B cell (primary cell): ENCODE measurements around the gene SLC2A10. TPM values are rescaled to one million over a fixed set of nuclear protein-coding genes. Genes with fewer than 3 reads are reported as not detected.

Experiments used
- ATAC-seq: fragments of 200-7000 bp; cut with Tn5 transposase; one replicate; pipeline ENCODE4 v1.10.0; 2021; ENCODE audit warnings: low read depth, mild to moderate bottlenecking, moderate number of reproducible peaks, moderate library complexity
- CTCF ChIA-PET: fragments of 350-600 bp; sonication (Branson Sonifier 250); formaldehyde crosslinking; loops from one replicate; lab custom pipeline; 2021; ENCODE audit warnings: antibody characterized with exemption, inconsistent platforms; lab: Charles Lee
- POLR2A ChIA-PET: fragments of 350-600 bp; sonication (Branson Sonifier 250); formaldehyde crosslinking; loops from one replicate; lab custom pipeline; 2021; ENCODE audit warnings: antibody characterized with exemption; lab: Charles Lee
- DNase-seq: peaks from one replicate; pipeline ENCODE4 v3.0.0; 2013
- H2AFZ ChIP-seq: 2 replicates; pipeline ENCODE4 v1.6.1; 2012; ENCODE audit warnings: mild to moderate bottlenecking, low read depth, low read length; ENCODE audit not compliant: insufficient read depth, poor library complexity, severe bottlenecking
- H3K27ac ChIP-seq, 2 donors: 1 replicate in 1 of 2; 2 replicates in 1 of 2; pipeline ENCODE4 v1.5.1; 2012 to 2013; ENCODE audit warnings: low read length in 2 of 2, mild to moderate bottlenecking in 2 of 2, moderate library complexity in 1 of 2
- H3K27me3 ChIP-seq, 4 experiments: fragments of 200-600 bp in 1 of 4; sonication (generic) in 1 of 4; replicated peaks in 1 of 4; 1 replicate in 2 of 4; 2 replicates in 2 of 4; pipeline versions ENCODE4 v1.6.1 to v1.7.0; 2013 to 2016; ENCODE audit warnings: low read length in 3 of 4, mild to moderate bottlenecking in 2 of 4, mixed read lengths in 1 of 4, moderate library complexity in 1 of 4; ENCODE audit not compliant: insufficient read depth in 4 of 4, control insufficient read depth in 3 of 4; ENCODE audit errors: control extremely low read depth in 1 of 4
- H3K36me3 ChIP-seq, 2 experiments: replicated peaks in 1 of 2; 1 replicate in 1 of 2; 2 replicates in 1 of 2; pipeline versions ENCODE4 v1.6.1 to v1.7.1; 2013; ENCODE audit warnings: low read length in 1 of 2; ENCODE audit not compliant: insufficient read depth in 2 of 2, control insufficient read depth in 1 of 2; ENCODE audit errors: control extremely low read depth in 1 of 2, extremely low read depth in 1 of 2
- H3K4me1 ChIP-seq, 2 donors: fragments of 200-600 bp in 1 of 2; sonication (generic) in 1 of 2; 1 replicate in 1 of 2; 2 replicates in 1 of 2; pipeline versions ENCODE4 v1.5.1 to v1.6.1; 2013 to 2017; ENCODE audit warnings: low read length in 2 of 2; ENCODE audit not compliant: control insufficient read depth in 2 of 2, insufficient read depth in 2 of 2
- H3K4me2 ChIP-seq: replicated peaks from 2 replicates; pipeline ENCODE3; 2012; ENCODE audit warnings: mild to moderate bottlenecking, low read depth, low read length; ENCODE audit not compliant: poor library complexity, severe bottlenecking
- H3K4me3 ChIP-seq, 5 experiments: fragments of 200-600 bp in 1 of 5; sonication (generic) in 1 of 5; 1 replicate in 3 of 5; 2 replicates in 2 of 5; pipeline versions ENCODE4 v1.5.1 to v1.7.0; 2011 to 2016; ENCODE audit warnings: low read length in 4 of 5, mild to moderate bottlenecking in 4 of 5, low read depth in 2 of 5, control low read depth in 1 of 5, moderate library complexity in 1 of 5; ENCODE audit not compliant: insufficient read depth in 1 of 5; ENCODE audit errors: control extremely low read depth in 1 of 5, extremely low read depth in 1 of 5
- H3K79me2 ChIP-seq: fragments of 200-600 bp; sonication (generic); one replicate; pipeline ENCODE4 v1.6.0; 2016; ENCODE audit warnings: low read length; ENCODE audit not compliant: control insufficient read depth, insufficient read depth
- H3K9ac ChIP-seq: fragments of 200-600 bp; sonication (generic); 2 replicates; pipeline ENCODE4 v1.6.1; 2017; ENCODE audit warnings: mild to moderate bottlenecking, low read length, moderate library complexity
- H3K9me3 ChIP-seq, 3 donors: one replicate each; pipeline versions ENCODE4 v1.6.1 to v1.7.1; 2013; ENCODE audit warnings: low read length in 2 of 3; ENCODE audit not compliant: control insufficient read depth in 2 of 3, insufficient read depth in 1 of 3; ENCODE audit errors: control extremely low read depth in 1 of 3
- H4K20me1 ChIP-seq: 2 replicates; pipeline ENCODE4 v1.6.0; 2012; ENCODE audit warnings: mild to moderate bottlenecking, low read length; ENCODE audit not compliant: insufficient read depth, control insufficient read depth, poor library complexity, severe bottlenecking
- H3K27ac Mint-ChIP-seq: one replicate; pipeline ENCODE4 v1.8.0; 2021; ENCODE audit warnings: mixed read lengths
- H3K27me3 Mint-ChIP-seq: one replicate; pipeline ENCODE4 v1.8.0; 2021; ENCODE audit warnings: mixed read lengths
- H3K4me1 Mint-ChIP-seq: one replicate; pipeline ENCODE4 v1.8.0; 2021; ENCODE audit warnings: mixed read lengths
- H3K4me3 Mint-ChIP-seq: one replicate; pipeline ENCODE4 v1.8.0; 2021; ENCODE audit warnings: mixed read lengths
- H3K9me3 Mint-ChIP-seq: one replicate; pipeline ENCODE4 v1.8.0; 2022; ENCODE audit warnings: mixed read lengths; ENCODE audit not compliant: insufficient read depth
- CTCF ChIP-seq: fragments of 200-600 bp; IDR thresholded peaks from one replicate; pipeline ENCODE4 v1.8.0; 2022; ENCODE audit warnings: antibody characterized with exemption, mild to moderate bottlenecking
- EZH2 ChIP-seq: IDR thresholded peaks from 2 replicates; pipeline ENCODE4 v1.6.1; 2012; ENCODE audit warnings: borderline replicate concordance, low read depth, mild to moderate bottlenecking, moderate library complexity, low read length; ENCODE audit not compliant: insufficient read depth, poor library complexity, severe bottlenecking
- WGBS: methylation state at CpG from one replicate; pipeline ENCODE4 v1.1.5; 2013; ENCODE audit warnings: missing lambda C conversion rate; ENCODE audit not compliant: insufficient coverage; 5-methylcytosine and 5-hydroxymethylcytosine counted together
- intact Hi-C: fragments of 100-400 bp; cut with micrococcal nuclease; formaldehyde crosslinking; loops from one replicate; pipeline ENCODE4 v1.10.0; 2022
- polyA plus RNA-seq: library from polyadenylated mRNA; depleted of rRNA; stranded (reverse); fragments of >200 nt; gene quantifications from 2 replicates; pipeline ENCODE4 v1.2.3, GENCODE V29; 2012
- total RNA-seq, 2 donors: library from RNA; stranded (reverse); fragments of 120-200 nt in 1 of 2; gene quantifications; 1 replicate in 1 of 2; 2 replicates in 1 of 2; pipeline versions ENCODE4 v1.2.3 to v1.2.4, GENCODE V29; 2013 to 2022

Gene SLC2A10
- total and polyA plus RNA-seq, 2 donors (not counting 1 experiment from before 2014, with no cell fraction given) = not detected

GRCh38 chr20:46777331-46777730, 67.9 kb downstream of the SLC2A10 start:
- Histone ChIP-seq H3K9ac (no peak overlapping the region), H3K27me3 (peaks cover 0 to 6% (median 0%) of the 10 kb centered on the region in 4 experiments), H3K36me3 (no peaks in the 10 kb centered on the region), H3K4me1 (no peaks in the 10 kb centered on the region), H2AFZ (no peak overlapping the region), H3K9me3 (no peaks in the 10 kb centered on the region), H3K27ac (no peak overlapping the region), H3K79me2 (no peaks in the 10 kb centered on the region), H3K4me2 (no peak overlapping the region), H4K20me1 (no peaks in the 10 kb centered on the region), H3K4me3 (no peak overlapping the region)
- no peak overlapping the region for H3K4me3 Mint-ChIP-seq
- ATAC-seq = no peak
- TF ChIP-seq CTCF = no peak
- no peak for TF ChIP-seq EZH2
- intact Hi-C loops = no loop called here
- no peaks in the 10 kb centered on the region for H3K4me1 Mint-ChIP-seq
- CTCF ChIA-PET = interaction anchor here (0.9 kb wide), 1 partner anchor 23 kb away, joined by 3 read pairs; no protein-coding TSS in a partner anchor
- no peak for DNase-seq
- no peaks in the 10 kb centered on the region for H3K9me3 Mint-ChIP-seq
- H3K27ac Mint-ChIP-seq = no peak overlapping the region
- peaks cover 24% of the 10 kb centered on the region for H3K27me3 Mint-ChIP-seq
- 80% methylated on average over 1 of the region's 7 CpGs for WGBS
- POLR2A ChIA-PET = no interaction called here

GRCh38 chr20:46779831-46780230, 70.4 kb downstream of the SLC2A10 start:
- H3K79me2 ChIP-seq = no peaks in the 10 kb centered on the region
- WGBS = 75% methylated on average over 2 of the region's 4 CpGs
- H3K9ac ChIP-seq = no peak overlapping the region
- H3K4me1 ChIP-seq = no peaks in the 10 kb centered on the region
- Mint-ChIP-seq H3K4me1 (no peaks in the 10 kb centered on the region), H3K4me3 (no peak overlapping the region), H3K27ac (no peak overlapping the region), H3K27me3 (peaks cover 17% of the 10 kb centered on the region), H3K9me3 (no peaks in the 10 kb centered on the region)
- peaks cover 0 to 5% (median 0%) of the 10 kb centered on the region in 4 experiments for H3K27me3 ChIP-seq
- ATAC-seq (no peak), DNase-seq (no peak)
- H4K20me1 ChIP-seq = no peaks in the 10 kb centered on the region
- H2AFZ ChIP-seq = no peak overlapping the region
- intact Hi-C loops = no loop called here
- POLR2A ChIA-PET = no interaction called here
- CTCF ChIA-PET = no interaction called here
- H3K9me3 ChIP-seq = no peaks in the 10 kb centered on the region
- no peak overlapping the region for H3K27ac ChIP-seq
- no peak overlapping the region for H3K4me2 ChIP-seq
- H3K4me3 ChIP-seq = no peak overlapping the region
- TF ChIP-seq CTCF (no peak), EZH2 (no peak)
- no peaks in the 10 kb centered on the region for H3K36me3 ChIP-seq
